HL-60 (cell line): Measurements from ENCODE around the gene RUNX2.

ENCODE experiments used
- GABPA ChIP-seq: IDR thresholded peaks from 2 replicates; pipeline ENCODE4 v1.6.1; 2012; ENCODE audit warnings: low read depth
- POLR2AphosphoS5 ChIP-seq: IDR thresholded peaks from 2 replicates; pipeline ENCODE4 v1.6.1; 2012; ENCODE audit warnings: low read depth
- TF ChIP-seq, protein P1 (sequence below): IDR thresholded peaks from one replicate; pipeline ENCODE4 v1.5.1; 2011; ENCODE audit warnings: low read length, control low read depth, inconsistent platforms; ENCODE audit not compliant: insufficient read depth
- TF ChIP-seq, protein P2 (sequence below): IDR thresholded peaks from 2 replicates; pipeline ENCODE4 v1.6.1; 2012; ENCODE audit warnings: low read depth; ENCODE audit not compliant: insufficient replicate concordance

GRCh38 chr6:45572833-45573232 lies 244.7 kb downstream of the RUNX2 start:
- TF ChIP-seq, protein P1, sequence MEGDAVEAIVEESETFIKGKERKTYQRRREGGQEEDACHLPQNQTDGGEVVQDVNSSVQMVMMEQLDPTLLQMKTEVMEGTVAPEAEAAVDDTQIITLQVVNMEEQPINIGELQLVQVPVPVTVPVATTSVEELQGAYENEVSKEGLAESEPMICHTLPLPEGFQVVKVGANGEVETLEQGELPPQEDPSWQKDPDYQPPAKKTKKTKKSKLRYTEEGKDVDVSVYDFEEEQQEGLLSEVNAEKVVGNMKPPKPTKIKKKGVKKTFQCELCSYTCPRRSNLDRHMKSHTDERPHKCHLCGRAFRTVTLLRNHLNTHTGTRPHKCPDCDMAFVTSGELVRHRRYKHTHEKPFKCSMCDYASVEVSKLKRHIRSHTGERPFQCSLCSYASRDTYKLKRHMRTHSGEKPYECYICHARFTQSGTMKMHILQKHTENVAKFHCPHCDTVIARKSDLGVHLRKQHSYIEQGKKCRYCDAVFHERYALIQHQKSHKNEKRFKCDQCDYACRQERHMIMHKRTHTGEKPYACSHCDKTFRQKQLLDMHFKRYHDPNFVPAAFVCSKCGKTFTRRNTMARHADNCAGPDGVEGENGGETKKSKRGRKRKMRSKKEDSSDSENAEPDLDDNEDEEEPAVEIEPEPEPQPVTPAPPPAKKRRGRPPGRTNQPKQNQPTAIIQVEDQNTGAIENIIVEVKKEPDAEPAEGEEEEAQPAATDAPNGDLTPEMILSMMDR, result no peak
- TF ChIP-seq POLR2AphosphoS5 (no peak), GABPA (no peak)
- TF ChIP-seq, protein P2, sequence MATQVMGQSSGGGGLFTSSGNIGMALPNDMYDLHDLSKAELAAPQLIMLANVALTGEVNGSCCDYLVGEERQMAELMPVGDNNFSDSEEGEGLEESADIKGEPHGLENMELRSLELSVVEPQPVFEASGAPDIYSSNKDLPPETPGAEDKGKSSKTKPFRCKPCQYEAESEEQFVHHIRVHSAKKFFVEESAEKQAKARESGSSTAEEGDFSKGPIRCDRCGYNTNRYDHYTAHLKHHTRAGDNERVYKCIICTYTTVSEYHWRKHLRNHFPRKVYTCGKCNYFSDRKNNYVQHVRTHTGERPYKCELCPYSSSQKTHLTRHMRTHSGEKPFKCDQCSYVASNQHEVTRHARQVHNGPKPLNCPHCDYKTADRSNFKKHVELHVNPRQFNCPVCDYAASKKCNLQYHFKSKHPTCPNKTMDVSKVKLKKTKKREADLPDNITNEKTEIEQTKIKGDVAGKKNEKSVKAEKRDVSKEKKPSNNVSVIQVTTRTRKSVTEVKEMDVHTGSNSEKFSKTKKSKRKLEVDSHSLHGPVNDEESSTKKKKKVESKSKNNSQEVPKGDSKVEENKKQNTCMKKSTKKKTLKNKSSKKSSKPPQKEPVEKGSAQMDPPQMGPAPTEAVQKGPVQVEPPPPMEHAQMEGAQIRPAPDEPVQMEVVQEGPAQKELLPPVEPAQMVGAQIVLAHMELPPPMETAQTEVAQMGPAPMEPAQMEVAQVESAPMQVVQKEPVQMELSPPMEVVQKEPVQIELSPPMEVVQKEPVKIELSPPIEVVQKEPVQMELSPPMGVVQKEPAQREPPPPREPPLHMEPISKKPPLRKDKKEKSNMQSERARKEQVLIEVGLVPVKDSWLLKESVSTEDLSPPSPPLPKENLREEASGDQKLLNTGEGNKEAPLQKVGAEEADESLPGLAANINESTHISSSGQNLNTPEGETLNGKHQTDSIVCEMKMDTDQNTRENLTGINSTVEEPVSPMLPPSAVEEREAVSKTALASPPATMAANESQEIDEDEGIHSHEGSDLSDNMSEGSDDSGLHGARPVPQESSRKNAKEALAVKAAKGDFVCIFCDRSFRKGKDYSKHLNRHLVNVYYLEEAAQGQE, result no peak
